Activated CD4-positive, alpha-beta T cell treated with anti-CD3 and anti-CD28 coated beads, Interleukin-2, Interleukin-4, amounts not matched to agents 100 ng/mL and 50 ng/mL, durations not matched to agents 16 hours and 8 hours (primary cell): Measurements from ENCODE around the gene SNF8.
A peak's percentile ranks its signal among the peaks of the same experiment; 100 is the strongest.

Experiments used
- DNase-seq: peaks from one replicate; pipeline ENCODE4 v3.0.0-alpha.2; 2020; ENCODE audit warnings: low spot score

The SNF8 gene

DNA sequence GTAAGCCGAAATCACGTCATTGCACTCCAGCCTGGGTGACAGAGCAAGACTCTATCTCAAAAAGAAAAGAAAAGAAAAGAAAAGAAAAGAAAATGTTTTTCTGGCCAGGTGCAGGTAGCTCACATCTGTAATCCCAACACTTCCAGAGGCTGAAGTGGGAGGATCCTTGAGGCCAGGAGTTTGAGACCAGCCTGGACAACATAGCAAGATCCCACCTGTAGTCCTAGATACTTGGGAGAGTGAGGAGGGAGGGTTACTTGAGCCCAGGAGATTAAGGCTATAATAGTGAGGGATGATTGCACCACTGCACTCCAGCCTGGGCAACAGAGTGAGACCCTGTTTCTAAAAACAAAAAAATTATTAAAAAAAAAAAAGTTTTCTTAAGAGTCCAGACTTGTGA is 54.6 kb downstream of the SNF8 start:
- DNase-seq, result no peak

DNA sequence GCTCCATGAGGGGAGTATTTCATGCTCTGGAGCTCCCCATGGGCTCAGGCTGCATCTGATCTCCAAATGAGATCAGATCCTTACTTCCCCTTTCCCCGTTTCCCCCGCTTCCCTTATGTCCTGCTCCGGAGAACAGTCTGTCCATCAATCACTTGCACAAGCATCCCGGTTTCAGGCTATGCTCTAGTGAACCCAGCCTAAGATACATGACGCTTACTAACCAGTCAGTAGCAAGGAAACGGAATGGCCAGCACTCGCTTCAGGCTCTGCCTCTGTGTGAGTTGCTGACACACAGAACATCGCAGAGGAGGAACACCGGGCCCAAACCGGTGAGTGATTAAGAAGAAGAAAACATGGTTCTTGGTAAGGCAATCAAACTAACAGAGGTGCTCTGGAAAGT is 61.5 kb downstream of the SNF8 start:
- DNase-seq, result no peak

GRCh38 chr17:48882272-48882671 is 62.4 kb downstream of the SNF8 start:
- DNase-seq, result peak; percentile 13
